HL-60 (cell line): ENCODE data around the gene CDC42EP4.

ENCODE experiments used
- DNase-seq, 2 experiments: peaks; one replicate each; pipeline ENCODE4 v3.0.0-alpha.2; 2010 to 2020; ENCODE audit warnings: low read depth in 1 of 2, low spot score in 1 of 2
- H3K27ac ChIP-seq: fragments of 250-450 bp; sonication (Bioruptor Pico); replicated peaks from 2 replicates; pipeline ENCODE4 v1.5.1; 2020; ENCODE audit warnings: mild to moderate bottlenecking, moderate library complexity
- H3K27me3 ChIP-seq: fragments of 250-450 bp; sonication (Bioruptor Pico); 2 replicates; pipeline ENCODE4 v1.5.1; 2021; ENCODE audit warnings: mild to moderate bottlenecking, moderate library complexity; ENCODE audit not compliant: insufficient read depth, poor library complexity, severe bottlenecking
- H3K4me3 ChIP-seq: replicated peaks from 2 replicates; pipeline ENCODE4 v1.5.1; 2011; ENCODE audit warnings: mild to moderate bottlenecking, control low read depth, low read length; ENCODE audit not compliant: insufficient read depth
- GABPA ChIP-seq: IDR thresholded peaks from 2 replicates; pipeline ENCODE4 v1.6.1; 2012; ENCODE audit warnings: low read depth
- POLR2AphosphoS5 ChIP-seq: IDR thresholded peaks from 2 replicates; pipeline ENCODE4 v1.6.1; 2012; ENCODE audit warnings: low read depth
- REST ChIP-seq: IDR thresholded peaks from 2 replicates; pipeline ENCODE4 v1.6.1; 2012; ENCODE audit warnings: low read depth; ENCODE audit not compliant: insufficient replicate concordance
- SPI1 ChIP-seq: IDR thresholded peaks from 2 replicates; pipeline ENCODE4 v1.6.1; 2012; ENCODE audit warnings: low read depth, mild to moderate bottlenecking, borderline replicate concordance
- TF ChIP-seq, protein P1 (sequence below): IDR thresholded peaks from one replicate; pipeline ENCODE4 v1.5.1; 2011; ENCODE audit warnings: low read length, control low read depth, inconsistent platforms; ENCODE audit not compliant: insufficient read depth

The CDC42EP4 gene

DNA sequence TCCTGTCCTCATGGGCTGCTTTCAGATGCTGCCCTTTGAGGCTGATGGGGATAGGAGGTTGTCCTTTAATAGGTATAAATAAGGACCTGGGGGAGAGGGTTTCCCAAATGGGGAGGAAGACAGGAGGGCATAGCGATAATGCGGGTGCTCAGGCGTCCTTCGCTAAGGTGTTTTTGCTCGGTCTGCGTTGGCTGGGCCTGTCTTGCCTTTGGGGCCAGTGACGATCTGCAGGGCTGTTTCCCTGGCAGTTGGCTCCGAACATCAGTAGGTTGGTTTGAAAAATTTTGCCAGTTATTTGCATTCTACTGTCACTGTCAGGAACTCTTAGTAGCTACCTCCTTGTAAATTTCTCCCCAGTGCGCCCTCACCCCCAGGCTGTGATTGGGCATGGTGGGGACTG is 37.8 kb upstream of the CDC42EP4 start:
- H3K27ac ChIP-seq, result no peak overlapping the region
- TF ChIP-seq SPI1, result no peak
- no peak for TF ChIP-seq REST
- no peak for TF ChIP-seq POLR2AphosphoS5
- TF ChIP-seq, protein P1, sequence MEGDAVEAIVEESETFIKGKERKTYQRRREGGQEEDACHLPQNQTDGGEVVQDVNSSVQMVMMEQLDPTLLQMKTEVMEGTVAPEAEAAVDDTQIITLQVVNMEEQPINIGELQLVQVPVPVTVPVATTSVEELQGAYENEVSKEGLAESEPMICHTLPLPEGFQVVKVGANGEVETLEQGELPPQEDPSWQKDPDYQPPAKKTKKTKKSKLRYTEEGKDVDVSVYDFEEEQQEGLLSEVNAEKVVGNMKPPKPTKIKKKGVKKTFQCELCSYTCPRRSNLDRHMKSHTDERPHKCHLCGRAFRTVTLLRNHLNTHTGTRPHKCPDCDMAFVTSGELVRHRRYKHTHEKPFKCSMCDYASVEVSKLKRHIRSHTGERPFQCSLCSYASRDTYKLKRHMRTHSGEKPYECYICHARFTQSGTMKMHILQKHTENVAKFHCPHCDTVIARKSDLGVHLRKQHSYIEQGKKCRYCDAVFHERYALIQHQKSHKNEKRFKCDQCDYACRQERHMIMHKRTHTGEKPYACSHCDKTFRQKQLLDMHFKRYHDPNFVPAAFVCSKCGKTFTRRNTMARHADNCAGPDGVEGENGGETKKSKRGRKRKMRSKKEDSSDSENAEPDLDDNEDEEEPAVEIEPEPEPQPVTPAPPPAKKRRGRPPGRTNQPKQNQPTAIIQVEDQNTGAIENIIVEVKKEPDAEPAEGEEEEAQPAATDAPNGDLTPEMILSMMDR, result no peak
- no peak for TF ChIP-seq GABPA
- no peaks in the 10 kb centered on the region for H3K27me3 ChIP-seq
- DNase-seq, result no peak
- no peak overlapping the region for H3K4me3 ChIP-seq

DNA sequence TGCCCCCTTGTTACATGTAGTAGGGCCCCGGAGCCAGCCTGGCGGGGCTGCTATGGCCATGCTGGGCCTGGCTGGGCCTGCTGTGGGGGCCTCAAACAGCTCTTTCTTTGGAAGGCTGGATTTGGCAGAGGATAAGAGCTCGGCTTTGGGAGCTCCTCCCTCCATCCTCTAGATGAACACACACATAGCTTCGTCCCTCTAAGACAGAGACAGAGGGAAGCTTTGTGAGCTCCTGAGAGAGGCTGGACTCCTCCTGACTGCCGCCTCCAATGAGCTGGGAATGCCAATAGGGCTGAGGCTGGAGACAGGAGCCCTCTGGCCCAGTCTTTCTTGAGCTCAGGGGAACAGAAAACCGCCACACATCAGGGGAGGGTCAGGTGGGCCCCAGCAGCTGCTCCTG is 37.3 kb upstream of the CDC42EP4 start:
- H3K27ac ChIP-seq, result no peak overlapping the region

GRCh38 chr17:73348829-73349095 is 37.0 kb upstream of the CDC42EP4 start:
- H3K27me3 ChIP-seq, result no peaks in the 10 kb centered on the region
- TF ChIP-seq POLR2AphosphoS5 (no peak), GABPA (no peak), SPI1 (no peak), REST (no peak)
- TF ChIP-seq, protein P1, result no peak
- no peak overlapping the region for H3K27ac ChIP-seq
- no peak for DNase-seq
- no peak overlapping the region for H3K4me3 ChIP-seq

More for the DNA sequence above, 37.3 kb upstream of the CDC42EP4 start:
- Histone ChIP-seq H3K27me3 (no peaks in the 10 kb centered on the region), H3K4me3 (no peak overlapping the region)
- TF ChIP-seq POLR2AphosphoS5, result no peak
- no peak for TF ChIP-seq REST
- TF ChIP-seq SPI1, result no peak
- TF ChIP-seq GABPA, result no peak
- TF ChIP-seq, protein P1, result no peak
- DNase-seq, result no peak
